GM18858 (cell line): ENCODE measurements around the gene FHIP1B.
"Not testable (repeated sequence)": the region's sequence is repeated elsewhere in the genome, so short reads cannot be mapped to it uniquely, and the experiment has no call there.

Source experiments
- ATAC-seq: cut with Tn5 transposase; IDR thresholded peaks from one replicate; pipeline ENCODE4 v1.9.1; 2021; ENCODE audit not compliant: unreplicated experiment

FHIP1B gene

GRCh38 chr11:6234387-6235107 lies at the start of gene FHIP1B:
TSS of gene FHIP1B (minus strand) at chr11:6234636. CDS start at chr11:6224516, 10,120 bp downstream.
- peak; percentile 91 for ATAC-seq

GRCh38 chr11:6283453-6284023 lies 49.1 kb upstream of the FHIP1B start:
- ATAC-seq, result no peak

GRCh38 chr11:6280809-6281208 lies 46.4 kb upstream of the FHIP1B start:
- ATAC-seq, result not testable (repeated sequence)

GRCh38 chr11:6273188-6273587 lies 38.8 kb upstream of the FHIP1B start:
- ATAC-seq, result no peak

GRCh38 chr11:6271598-6271997 lies 37.2 kb upstream of the FHIP1B start:
- no peak for ATAC-seq

- ATAC-seq, result no peak
Observed at GRCh38 chr11:6270584-6271246, 36.3 kb upstream of the FHIP1B start.

GRCh38 chr11:6269994-6270393 lies 35.6 kb upstream of the FHIP1B start:
- no peak for ATAC-seq

- no peak for ATAC-seq
Observed at GRCh38 chr11:6268820-6269219, 34.4 kb upstream of the FHIP1B start.

- ATAC-seq, result no peak
Observed at GRCh38 chr11:6263662-6264061, 29.2 kb upstream of the FHIP1B start.

GRCh38 chr11:6260207-6260726 lies 25.8 kb upstream of the FHIP1B start:
- no peak for ATAC-seq

- ATAC-seq, result no peak
Observed at GRCh38 chr11:6258571-6259081, 24.2 kb upstream of the FHIP1B start.

GRCh38 chr11:6258141-6258540 lies 23.7 kb upstream of the FHIP1B start:
- ATAC-seq, result no peak

- peak; percentile 81 for ATAC-seq
Observed at GRCh38 chr11:6253197-6253596, 18.8 kb upstream of the FHIP1B start.

GRCh38 chr11:6251990-6252473 lies 17.6 kb upstream of the FHIP1B start:
- ATAC-seq, result no peak

GRCh38 chr11:6251120-6251733 lies 16.8 kb upstream of the FHIP1B start:
- ATAC-seq, result no peak

GRCh38 chr11:6249770-6250555 lies 15.5 kb upstream of the FHIP1B start:
- no peak for ATAC-seq

GRCh38 chr11:6248897-6249296 lies 14.5 kb upstream of the FHIP1B start:
- ATAC-seq, result not testable (repeated sequence)

- no peak for ATAC-seq
Observed at GRCh38 chr11:6248248-6248647, 13.8 kb upstream of the FHIP1B start.

GRCh38 chr11:6245536-6245935 lies 11.1 kb upstream of the FHIP1B start:
- ATAC-seq, result no peak

GRCh38 chr11:6241316-6241715 lies 6.9 kb upstream of the FHIP1B start:
- no peak for ATAC-seq
